Gastrocnemius medialis (tissue), 4 donors: ENCODE measurements around the gene UBB. TPM values are rescaled to one million over a fixed set of nuclear protein-coding genes. Genes with fewer than 3 reads are reported as not detected.

ENCODE experiments used
- ATAC-seq, 2 donors: fragments of 150-250 bp; one replicate each; pipeline ENCODE4 v1.9.1; 2016
- DNase-seq, 2 donors: peaks; one replicate each; pipeline ENCODE4 v3.0.0-alpha.2; 2019
- H3K27ac ChIP-seq, 4 donors: fragments of 200-600 bp; sonication (generic); 1 replicate in 1 of 4; 2 replicates in 3 of 4; pipeline ENCODE4 v1.5.1; 2016 to 2018; ENCODE audit warnings: mild to moderate bottlenecking in 2 of 4, moderate library complexity in 1 of 4
- H3K27me3 ChIP-seq, 3 donors: fragments of 200-600 bp; sonication (generic) in 2 of 3; 1 replicate in 1 of 3; 2 replicates in 2 of 3; pipeline versions ENCODE4 v1.5.1 to v1.6.0; 2016 to 2019; ENCODE audit warnings: mild to moderate bottlenecking in 1 of 3, moderate library complexity in 1 of 3
- H3K36me3 ChIP-seq, 2 donors: fragments of 200-600 bp; sonication (generic) in 1 of 2; one replicate each; pipeline ENCODE4 v1.5.1; 2017 to 2018
- H3K4me1 ChIP-seq, 2 donors: fragments of 200-600 bp; sonication (generic) in 1 of 2; one replicate each; pipeline ENCODE4 v1.5.1; 2016 to 2017; ENCODE audit warnings: mild to moderate bottlenecking in 2 of 2
- H3K4me3 ChIP-seq, 4 donors: fragments of 200-600 bp; sonication (generic) in 3 of 4; 1 replicate in 1 of 4; 2 replicates in 3 of 4; pipeline ENCODE4 v1.5.1; 2016 to 2019; ENCODE audit warnings: mild to moderate bottlenecking in 2 of 4
- H3K9me3 ChIP-seq, 3 donors: fragments of 200-600 bp; sonication (generic) in 2 of 3; 1 replicate in 1 of 3; 2 replicates in 2 of 3; pipeline ENCODE4 v1.5.1; 2016 to 2019
- CTCF ChIP-seq, 5 experiments: fragments of 450-650 bp in 3 of 5; fragments of 200-600 bp in 2 of 5; sonication (generic) in 2 of 5; IDR thresholded peaks in 4 of 5; conservative IDR thresholded peaks in 1 of 5; 1 replicate in 4 of 5; 2 replicates in 1 of 5; pipeline ENCODE4 v1.5.1; 2016 to 2019; ENCODE audit warnings: antibody characterized with exemption in 5 of 5, mild to moderate bottlenecking in 3 of 5, moderate library complexity in 3 of 5
- POLR2A ChIP-seq, 2 donors: fragments of 450-650 bp; IDR thresholded peaks; one replicate each; pipeline ENCODE4 v1.6.1; 2017; ENCODE audit warnings: antibody characterized with exemption in 2 of 2, mild to moderate bottlenecking in 2 of 2, moderate library complexity in 2 of 2
- in situ Hi-C, 4 donors: fragments of 200-750 bp; cut with MboI; loops; one replicate each; pipeline versions ENCODE4 v1.15.0 to v1.8.0; 2017; ENCODE audit warnings: low sequenced_read_pairs in 4 of 4
- intact Hi-C: fragments of 100-400 bp; cut with DNase I; formaldehyde crosslinking; loops from one replicate; pipeline ENCODE4 v1.15.1; 2023; ENCODE audit warnings: low total_unique reads
- total RNA-seq, 4 donors: library from RNA; depleted of rRNA; stranded (reverse); fragments of >200 nt; gene quantifications; one replicate each; pipeline versions ENCODE4 v1.1.0 to v1.2.3, GENCODE V29; 2016

The UBB gene
- total RNA-seq, 4 donors from 2014 or later, result 1,099 to 1,543 (median 1,420) TPM

GRCh38 chr17:16353317-16354174 lies 27.3 kb upstream of the UBB start, which contains the start of gene CENPV:
Gene CENPV, minus strand, starts transcription at chr17:16353469. Its CDS starts 33 bp downstream, at chr17:16353436.
- Histone ChIP-seq H3K4me1 (peaks cover 11 to 15% of the 10 kb centered on the region in 2 donors), H3K27me3 (no peaks in the 10 kb centered on the region), H3K36me3 (no peaks in the 10 kb centered on the region), H3K4me3 (peak within 1 kb of the TSS; percentile 72 to 91 (median 75)), H3K27ac (peak within 1 kb of the TSS; percentile 46 to 65 (median 54)), H3K9me3 (no peaks in the 10 kb centered on the region)
- intact Hi-C loops, result loop anchor here (10.0 kb wide), 1 partner anchor 349 kb away; no protein-coding TSS in a partner anchor
- in situ Hi-C loops, result loop anchor here in 1 of 4 donors (25.0 kb wide), 1 partner anchor 159 kb away; no protein-coding TSS in a partner anchor
- DNase-seq (peak in 1 of 2 donors; percentile 27), ATAC-seq (peak; percentile 72 to 84)
- TF ChIP-seq CTCF (IDR thresholded peaks at IDR 0.05 in 4 of 5, conservative IDR thresholded peaks at IDR 0.05 in 1 of 5), result peak in 2 of 5 experiments; percentile 13 to 35
- peak in 1 of 2 donors; percentile 34 for TF ChIP-seq POLR2A (IDR thresholded peaks at IDR 0.05)

GRCh38 chr17:16354585-16354984 lies 26.3 kb upstream of the UBB start:
- peak in 1 of 2 donors; percentile 6 for DNase-seq
- H3K36me3 ChIP-seq, result no peaks in the 10 kb centered on the region
- ATAC-seq, result no peak
- no peak overlapping the region for H3K27ac ChIP-seq
- in situ Hi-C loops, result loop anchor here in 1 of 4 donors (25.0 kb wide), 1 partner anchor 158 kb away; no protein-coding TSS in a partner anchor
- no peak for TF ChIP-seq CTCF (IDR thresholded peaks at IDR 0.05 in 4 of 5, conservative IDR thresholded peaks at IDR 0.05 in 1 of 5)
- intact Hi-C loops, result loop anchor here (10.0 kb wide), 1 partner anchor 350 kb away; no protein-coding TSS in a partner anchor
- H3K9me3 ChIP-seq, result no peaks in the 10 kb centered on the region
- no peak overlapping the region for H3K4me3 ChIP-seq
- peaks cover 11 to 15% of the 10 kb centered on the region in 2 donors for H3K4me1 ChIP-seq
- H3K27me3 ChIP-seq, result no peaks in the 10 kb centered on the region

- H3K4me1 ChIP-seq, result peaks cover 0 to 4% of the 10 kb centered on the region in 2 donors
- intact Hi-C loops, result loop anchor here (10.0 kb wide), 1 partner anchor 354 kb away; no protein-coding TSS in a partner anchor
- no peak overlapping the region for H3K27ac ChIP-seq
- H3K4me3 ChIP-seq, result no peak overlapping the region
- ATAC-seq (no peak), DNase-seq (no peak)
- TF ChIP-seq CTCF (IDR thresholded peaks at IDR 0.05 in 4 of 5, conservative IDR thresholded peaks at IDR 0.05 in 1 of 5) (no peak), POLR2A (IDR thresholded peaks at IDR 0.05) (no peak)
- H3K36me3 ChIP-seq, result no peaks in the 10 kb centered on the region
- no peaks in the 10 kb centered on the region for H3K9me3 ChIP-seq
- no peaks in the 10 kb centered on the region for H3K27me3 ChIP-seq
- in situ Hi-C loops, result loop anchor here in 1 of 4 donors (25.0 kb wide), 1 partner anchor 154 kb away; no protein-coding TSS in a partner anchor
Measured at GRCh38 chr17:16358394-16358793, 22.5 kb upstream of the UBB start.

DNA sequence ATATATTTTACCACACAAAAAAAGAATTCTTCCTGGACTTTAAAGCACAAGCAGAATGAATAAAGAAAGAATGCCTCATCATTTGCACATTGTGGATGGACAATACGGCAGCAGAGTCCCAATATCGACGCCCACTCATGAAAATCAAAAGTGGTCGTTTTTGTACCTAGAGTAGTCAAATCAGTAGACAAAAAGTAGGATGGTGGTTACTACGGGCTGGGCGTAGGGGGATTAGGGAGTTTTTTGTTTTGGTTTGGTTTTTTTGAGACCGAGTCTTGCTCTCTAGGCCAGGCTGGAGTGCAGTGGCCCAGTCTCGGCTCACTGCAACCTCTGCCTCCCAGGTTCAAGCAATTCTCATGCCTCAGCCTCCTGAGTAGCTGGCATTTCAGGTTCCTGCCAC lies 19.0 kb upstream of the UBB start:
- no peak overlapping the region for H3K27ac ChIP-seq

More for the DNA sequence above, 19.0 kb upstream of the UBB start:
- no peak for TF ChIP-seq CTCF (IDR thresholded peaks at IDR 0.05 in 4 of 5, conservative IDR thresholded peaks at IDR 0.05 in 1 of 5)
- Histone ChIP-seq H3K9me3 (no peaks in the 10 kb centered on the region), H3K4me3 (no peak overlapping the region), H3K4me1 (peaks cover 0 to 6% of the 10 kb centered on the region in 2 donors), H3K36me3 (no peaks in the 10 kb centered on the region), H3K27me3 (no peaks in the 10 kb centered on the region)
- DNase-seq (no peak), ATAC-seq (no peak)
- in situ Hi-C loops, result loop anchor here in 3 of 4 donors (10.0 to 25.0 kb wide), 2 partner anchors 150 to 163 kb away; no protein-coding TSS in a partner anchor
- intact Hi-C loops, result loop anchor here (5.0 kb wide), 1 partner anchor 75 kb away; no protein-coding TSS in a partner anchor
